ENCODE results near the gene SSBP3.

The SSBP3 gene

GRCh38 chr1:54246116-54246721 is 160.0 kb downstream of the SSBP3 start:
- no peak for DNase-seq (ENCODE audit: low read depth)
- TF ChIP-seq CTCF (IDR thresholded peaks at IDR 0.05; ENCODE audit: insufficient read depth, low read depth, low read length, missing control alignments), result no peak
- no peak overlapping the region for H3K4me3 ChIP-seq (ENCODE audit: low read depth, low read length)

GRCh38 chr1:54245501-54245900 is 160.7 kb downstream of the SSBP3 start:
- TF ChIP-seq CTCF (IDR thresholded peaks at IDR 0.05; ENCODE audit: insufficient read depth, low read depth, low read length, missing control alignments), result no peak
- no peak for DNase-seq (ENCODE audit: low read depth)
- H3K4me3 ChIP-seq (ENCODE audit: low read depth, low read length), result no peak overlapping the region

GRCh38 chr1:54244655-54245054 is 161.5 kb downstream of the SSBP3 start:
- TF ChIP-seq CTCF (IDR thresholded peaks at IDR 0.05; ENCODE audit: insufficient read depth, low read depth, low read length, missing control alignments), result no peak
- H3K4me3 ChIP-seq (ENCODE audit: low read depth, low read length), result no peak overlapping the region
- DNase-seq (ENCODE audit: low read depth), result no peak

- DNase-seq (ENCODE audit: low read depth), result no peak
- no peak overlapping the region for H3K4me3 ChIP-seq (ENCODE audit: low read depth, low read length)
- no peak for TF ChIP-seq CTCF (IDR thresholded peaks at IDR 0.05; ENCODE audit: insufficient read depth, low read depth, low read length, missing control alignments)
Observed at GRCh38 chr1:54243022-54243421, 163.2 kb downstream of the SSBP3 start.

- H3K4me3 ChIP-seq (ENCODE audit: low read depth, low read length), result no peak overlapping the region
- DNase-seq (ENCODE audit: low read depth), result no peak
- TF ChIP-seq CTCF (IDR thresholded peaks at IDR 0.05; ENCODE audit: insufficient read depth, low read depth, low read length, missing control alignments), result no peak
Observed at GRCh38 chr1:54241364-54241763, 164.8 kb downstream of the SSBP3 start.

- DNase-seq (ENCODE audit: low read depth), result no peak
- no peak overlapping the region for H3K4me3 ChIP-seq (ENCODE audit: low read depth, low read length)
- TF ChIP-seq CTCF (IDR thresholded peaks at IDR 0.05; ENCODE audit: insufficient read depth, low read depth, low read length, missing control alignments), result no peak
Observed at GRCh38 chr1:54240741-54241335, 165.4 kb downstream of the SSBP3 start.

- no peak for DNase-seq (ENCODE audit: low read depth)
- no peak overlapping the region for H3K4me3 ChIP-seq (ENCODE audit: low read depth, low read length)
- no peak for TF ChIP-seq CTCF (IDR thresholded peaks at IDR 0.05; ENCODE audit: insufficient read depth, low read depth, low read length, missing control alignments)
Observed at GRCh38 chr1:54239631-54240031, 166.6 kb downstream of the SSBP3 start.
